Peyer's patch (tissue), 4 donors: Measurements from ENCODE around the gene SPAG6. TPM values are rescaled to one million over a fixed set of nuclear protein-coding genes. Genes with fewer than 3 reads are reported as not detected.
"Not testable (repeated sequence)": the region's sequence is repeated elsewhere in the genome, so short reads cannot be mapped to it uniquely, and the experiment has no call there.

Experiments
- DNase-seq, 3 donors: peaks; one replicate each; pipeline ENCODE4 v3.0.0-alpha.2; 2017 to 2019
- H3K27ac ChIP-seq, 4 donors: fragments of 200-600 bp; sonication (generic); one replicate each; pipeline ENCODE4 v1.5.1; 2016 to 2019
- H3K27me3 ChIP-seq, 2 donors: fragments of 200-600 bp; sonication (generic); one replicate each; pipeline ENCODE4 v1.5.1; 2019
- H3K36me3 ChIP-seq, 3 donors: fragments of 200-600 bp; sonication (generic); one replicate each; pipeline ENCODE4 v1.5.1; 2016 to 2019
- H3K4me1 ChIP-seq, 4 donors: fragments of 200-600 bp; sonication (generic); one replicate each; pipeline ENCODE4 v1.5.1; 2016 to 2019
- H3K4me3 ChIP-seq, 4 donors: fragments of 200-600 bp; sonication (generic); 1 replicate in 3 of 4; 2 replicates in 1 of 4; pipeline ENCODE4 v1.5.1; 2016 to 2019; ENCODE audit warnings: mild to moderate bottlenecking in 1 of 4
- H3K9me3 ChIP-seq, 4 donors: fragments of 200-600 bp; sonication (generic); one replicate each; pipeline ENCODE4 v1.5.1; 2016 to 2019; ENCODE audit warnings: mild to moderate bottlenecking in 1 of 4
- POLR2A ChIP-seq, 2 donors: fragments of 450-650 bp; IDR thresholded peaks; one replicate each; pipeline ENCODE4 v1.5.1; 2017; ENCODE audit warnings: antibody characterized with exemption in 2 of 2, mild to moderate bottlenecking in 2 of 2, moderate library complexity in 2 of 2
- total RNA-seq, 4 donors: library from RNA; depleted of rRNA; stranded (reverse); fragments of >200 nt; gene quantifications; one replicate each; pipeline ENCODE4 v1.1.0, GENCODE V29; 2016
- TF ChIP-seq, protein P1 (sequence below), 6 experiments: fragments of 450-650 bp in 4 of 6; fragments of 200-600 bp in 2 of 6; sonication (generic) in 1 of 6; IDR thresholded peaks; one replicate each; pipeline ENCODE4 v1.5.1; 2017 to 2019; ENCODE audit warnings: antibody characterized with exemption in 6 of 6, mild to moderate bottlenecking in 3 of 6, moderate library complexity in 1 of 6

SPAG6 gene
- total RNA-seq, 4 donors from 2014 or later, result not detected

DNA sequence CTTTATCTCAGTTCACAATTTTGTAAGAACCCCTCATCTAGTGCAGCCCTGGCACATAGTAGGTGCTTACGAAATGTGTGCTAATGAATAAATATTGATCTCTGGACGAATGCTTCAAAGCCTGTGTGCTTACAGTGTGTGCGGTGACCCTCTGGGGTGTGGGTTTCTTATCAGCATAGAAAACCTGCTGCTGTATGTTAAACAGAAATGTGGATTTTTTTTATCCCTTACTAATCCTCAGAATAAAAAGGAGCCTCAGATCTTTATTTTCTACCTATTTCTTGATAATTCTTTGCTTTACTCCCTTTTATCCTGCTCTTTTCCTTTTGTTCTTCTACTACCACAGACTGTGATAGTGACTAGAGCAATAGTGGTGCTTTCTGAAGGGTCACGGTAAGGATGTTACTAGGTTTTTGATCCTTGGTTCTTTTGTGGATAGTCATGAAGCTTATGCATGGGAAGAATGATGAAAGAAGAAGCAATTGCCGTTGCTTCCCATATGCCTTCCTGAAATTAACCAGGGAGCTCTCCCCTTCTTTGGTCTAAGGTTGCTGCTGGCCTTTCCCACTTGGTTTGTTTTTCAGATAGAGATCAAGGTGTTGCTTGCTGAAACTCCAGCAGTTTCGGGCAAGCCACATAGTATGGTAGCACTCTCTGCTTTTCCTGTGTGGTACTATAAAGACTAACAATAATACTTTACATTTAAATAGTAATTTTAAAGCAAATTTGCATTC is 44.7 kb downstream of the SPAG6 start:
- H3K27ac ChIP-seq, result no peak overlapping the region

DNA sequence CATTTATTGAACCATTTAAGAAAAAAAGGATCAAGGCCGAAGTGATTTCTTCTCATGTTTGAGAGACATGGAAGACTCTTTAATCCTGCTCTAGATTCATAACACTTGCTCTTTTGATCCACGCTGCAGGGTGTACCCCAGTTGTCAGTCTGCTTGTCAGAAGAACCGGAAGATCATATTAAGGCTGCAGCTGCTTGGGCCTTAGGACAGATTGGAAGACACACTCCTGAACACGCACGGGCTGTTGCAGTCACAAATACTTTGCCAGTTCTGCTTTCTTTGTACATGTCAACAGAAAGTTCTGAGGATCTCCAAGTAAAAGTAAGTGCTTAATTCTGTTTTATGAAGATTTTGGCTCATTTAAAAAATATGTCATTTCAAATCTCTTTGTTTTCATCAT is 46.3 kb downstream of the SPAG6 start:
- Histone ChIP-seq H3K4me3 (no peak overlapping the region), H3K36me3 (no peaks in the 10 kb centered on the region), H3K9me3 (no peaks in the 10 kb centered on the region), H3K27ac (no peak overlapping the region), H3K27me3 (no peaks in the 10 kb centered on the region), H3K4me1 (no peaks in the 10 kb centered on the region)
- no peak for DNase-seq
- TF ChIP-seq, protein P1, sequence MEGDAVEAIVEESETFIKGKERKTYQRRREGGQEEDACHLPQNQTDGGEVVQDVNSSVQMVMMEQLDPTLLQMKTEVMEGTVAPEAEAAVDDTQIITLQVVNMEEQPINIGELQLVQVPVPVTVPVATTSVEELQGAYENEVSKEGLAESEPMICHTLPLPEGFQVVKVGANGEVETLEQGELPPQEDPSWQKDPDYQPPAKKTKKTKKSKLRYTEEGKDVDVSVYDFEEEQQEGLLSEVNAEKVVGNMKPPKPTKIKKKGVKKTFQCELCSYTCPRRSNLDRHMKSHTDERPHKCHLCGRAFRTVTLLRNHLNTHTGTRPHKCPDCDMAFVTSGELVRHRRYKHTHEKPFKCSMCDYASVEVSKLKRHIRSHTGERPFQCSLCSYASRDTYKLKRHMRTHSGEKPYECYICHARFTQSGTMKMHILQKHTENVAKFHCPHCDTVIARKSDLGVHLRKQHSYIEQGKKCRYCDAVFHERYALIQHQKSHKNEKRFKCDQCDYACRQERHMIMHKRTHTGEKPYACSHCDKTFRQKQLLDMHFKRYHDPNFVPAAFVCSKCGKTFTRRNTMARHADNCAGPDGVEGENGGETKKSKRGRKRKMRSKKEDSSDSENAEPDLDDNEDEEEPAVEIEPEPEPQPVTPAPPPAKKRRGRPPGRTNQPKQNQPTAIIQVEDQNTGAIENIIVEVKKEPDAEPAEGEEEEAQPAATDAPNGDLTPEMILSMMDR (IDR thresholded peaks at IDR 0.05), result no peak
- no peak for TF ChIP-seq POLR2A (IDR thresholded peaks at IDR 0.05)

More for the DNA sequence above, 44.7 kb downstream of the SPAG6 start:
- no peaks in the 10 kb centered on the region for H3K4me1 ChIP-seq
- H3K4me3 ChIP-seq, result no peak overlapping the region
- no peak for DNase-seq
- H3K27me3 ChIP-seq, result no peaks in the 10 kb centered on the region
- no peak for TF ChIP-seq POLR2A (IDR thresholded peaks at IDR 0.05)
- TF ChIP-seq, protein P1 (IDR thresholded peaks at IDR 0.05), result no peak
- H3K9me3 ChIP-seq, result no peaks in the 10 kb centered on the region
- no peaks in the 10 kb centered on the region for H3K36me3 ChIP-seq

DNA sequence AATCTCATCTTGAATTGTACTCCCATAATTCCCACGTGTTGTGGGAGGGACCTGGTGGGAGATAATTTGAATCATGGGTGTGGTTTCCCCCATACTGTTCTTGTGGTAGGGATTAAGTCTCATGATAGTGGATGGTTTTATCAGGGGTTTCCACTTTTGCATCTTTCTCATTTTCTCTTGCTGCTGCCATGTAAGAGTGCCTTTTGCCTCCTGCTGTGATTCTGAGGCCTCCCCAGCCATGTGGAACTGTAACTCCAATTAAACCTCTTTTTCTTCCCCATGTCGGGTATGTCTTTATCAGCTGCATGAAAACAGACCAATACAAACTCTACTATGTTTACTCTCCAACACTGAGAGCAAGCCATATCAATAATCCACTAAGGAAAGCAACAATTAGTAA is 50.9 kb downstream of the SPAG6 start:
- not testable (repeated sequence) for DNase-seq, H3K27me3 ChIP-seq, H3K36me3 ChIP-seq, H3K27ac ChIP-seq, H3K9me3 ChIP-seq, H3K4me1 ChIP-seq, H3K4me3 ChIP-seq

DNA sequence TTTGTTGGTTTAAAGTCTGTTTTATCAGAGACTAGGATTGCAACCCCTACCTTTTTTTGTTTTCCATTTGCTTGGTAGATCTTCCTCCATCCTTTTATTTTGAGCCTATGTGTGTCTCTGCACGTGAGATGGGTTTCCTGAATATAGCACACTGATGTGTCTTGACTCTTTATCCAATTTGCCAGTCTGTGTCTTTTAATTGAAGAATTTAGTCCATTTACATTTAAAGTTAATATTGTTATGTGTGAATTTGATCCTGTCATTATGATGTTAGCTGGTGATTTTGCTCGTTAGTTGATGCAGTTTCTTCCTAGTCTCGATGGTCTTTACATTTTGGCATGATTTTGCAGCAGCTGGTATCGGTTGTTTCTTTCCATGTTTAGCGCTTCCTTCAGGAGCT is 61.6 kb downstream of the SPAG6 start:
- not testable (repeated sequence) for H3K27ac ChIP-seq, H3K9me3 ChIP-seq, H3K36me3 ChIP-seq, DNase-seq, H3K4me3 ChIP-seq, H3K4me1 ChIP-seq, H3K27me3 ChIP-seq

DNA sequence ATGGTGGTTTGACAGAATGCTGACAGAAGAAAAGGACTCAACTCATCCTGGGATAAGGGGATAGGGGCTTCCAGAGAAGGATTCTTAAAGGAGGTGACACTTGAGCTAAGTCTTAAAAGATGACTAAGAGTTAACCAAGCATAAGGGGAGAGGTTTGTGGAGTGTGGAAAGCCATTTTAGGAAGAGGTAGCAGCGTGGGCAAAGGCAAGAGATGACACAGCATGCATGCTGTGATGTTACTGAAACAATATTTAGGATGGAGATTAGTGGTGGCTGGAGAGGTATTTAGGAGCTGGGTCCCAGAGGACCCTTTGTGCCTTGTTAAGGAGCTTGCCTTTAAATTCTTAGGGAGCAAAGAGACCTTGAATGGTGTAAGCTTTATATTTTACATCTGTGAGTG is 65.1 kb downstream of the SPAG6 start:
- Histone ChIP-seq H3K36me3 (no peaks in the 10 kb centered on the region), H3K9me3 (no peaks in the 10 kb centered on the region), H3K4me1 (no peaks in the 10 kb centered on the region), H3K4me3 (no peak overlapping the region), H3K27ac (no peak overlapping the region), H3K27me3 (no peaks in the 10 kb centered on the region)
- TF ChIP-seq, protein P1 (IDR thresholded peaks at IDR 0.05), result no peak
- DNase-seq, result no peak

DNA sequence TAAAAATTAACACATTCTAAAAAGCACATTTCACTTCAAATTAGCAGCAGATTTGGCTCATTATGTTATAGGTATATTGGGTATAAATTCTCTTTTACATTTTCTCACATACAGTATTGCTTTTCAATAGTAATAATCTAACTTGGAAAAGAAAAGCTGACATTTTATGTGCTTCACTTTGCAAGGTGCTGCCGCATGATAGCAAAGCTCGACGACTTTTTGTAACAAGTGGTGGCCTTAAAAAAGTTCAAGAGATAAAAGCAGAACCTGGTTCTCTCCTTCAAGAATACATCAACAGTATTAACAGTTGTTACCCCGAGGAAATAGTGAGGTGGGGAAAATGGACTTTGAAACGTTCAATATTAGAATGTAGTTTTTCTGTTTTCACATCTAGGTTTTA is 65.5 kb downstream of the SPAG6 start:
- Histone ChIP-seq H3K27me3 (no peaks in the 10 kb centered on the region), H3K36me3 (no peaks in the 10 kb centered on the region), H3K9me3 (no peaks in the 10 kb centered on the region), H3K27ac (no peak overlapping the region), H3K4me3 (no peak overlapping the region), H3K4me1 (no peaks in the 10 kb centered on the region)
- DNase-seq, result no peak
- TF ChIP-seq, protein P1 (IDR thresholded peaks at IDR 0.05), result no peak
- no peak for TF ChIP-seq POLR2A (IDR thresholded peaks at IDR 0.05)

DNA sequence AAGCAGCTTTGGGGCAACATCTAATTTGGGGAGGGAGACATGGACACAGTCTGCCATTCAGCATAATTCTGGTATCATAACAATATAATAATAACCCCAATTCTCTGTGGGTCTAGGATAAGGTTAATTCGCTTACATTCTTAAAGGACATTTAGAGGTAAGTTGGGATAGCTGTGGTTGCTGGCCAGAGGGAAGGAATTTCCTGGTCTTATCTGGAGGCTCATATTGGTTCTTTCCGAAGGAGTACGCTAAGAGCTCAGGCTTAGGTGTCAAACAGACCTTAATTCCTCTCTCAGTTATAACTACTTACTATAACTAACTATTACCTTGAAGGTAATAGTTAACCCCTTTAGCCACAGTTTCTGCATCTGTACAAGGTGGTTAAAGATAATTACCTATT is 68.8 kb downstream of the SPAG6 start:
- no peaks in the 10 kb centered on the region for H3K4me1 ChIP-seq
- no peak overlapping the region for H3K4me3 ChIP-seq
- DNase-seq, result no peak
- no peaks in the 10 kb centered on the region for H3K36me3 ChIP-seq
- H3K27me3 ChIP-seq, result no peaks in the 10 kb centered on the region
- H3K9me3 ChIP-seq, result no peaks in the 10 kb centered on the region
- TF ChIP-seq, protein P1 (IDR thresholded peaks at IDR 0.05), result no peak
- no peak for TF ChIP-seq POLR2A (IDR thresholded peaks at IDR 0.05)
- H3K27ac ChIP-seq, result no peak overlapping the region
